RWPE2 (cell line): ENCODE results near the gene HNRNPF.

Source experiments
- ATAC-seq: fragments of 200-7000 bp; cut with Tn5 transposase; 3 replicates; pipeline ENCODE4 v1.9.1; 2021; ENCODE audit warnings: low read depth
- DNase-seq: peaks from one replicate; pipeline ENCODE4 v3.0.0-alpha.2; 2020; ENCODE audit warnings: low spot score
- H3K27ac ChIP-seq: fragments of 450-650 bp; 2 replicates; pipeline ENCODE4 v1.5.1; 2017; ENCODE audit warnings: mild to moderate bottlenecking; ENCODE audit not compliant: poor library complexity, severe bottlenecking
- H3K27me3 ChIP-seq: fragments of 250-450 bp; sonication (Bioruptor Pico); 2 replicates; pipeline ENCODE4 v1.5.1; 2021; ENCODE audit warnings: mild to moderate bottlenecking, moderate library complexity; ENCODE audit not compliant: insufficient read depth, poor library complexity, severe bottlenecking
- H3K36me3 ChIP-seq: fragments of 250-450 bp; sonication (Bioruptor Pico); 2 replicates; pipeline ENCODE4 v1.5.1; 2020; ENCODE audit warnings: low read depth, mild to moderate bottlenecking, moderate library complexity
- H3K4me1 ChIP-seq: fragments of 250-450 bp; sonication (Bioruptor Pico); 2 replicates; pipeline ENCODE4 v1.5.1; 2021; ENCODE audit warnings: mild to moderate bottlenecking, moderate library complexity; ENCODE audit not compliant: insufficient read depth, poor library complexity, severe bottlenecking
- H3K4me3 ChIP-seq: fragments of 250-450 bp; sonication (Bioruptor Pico); 2 replicates; pipeline ENCODE4 v1.5.1; 2021; ENCODE audit warnings: mild to moderate bottlenecking, moderate library complexity; ENCODE audit not compliant: severe bottlenecking
- H3K9me3 ChIP-seq: fragments of 250-450 bp; sonication (Bioruptor Pico); 2 replicates; pipeline ENCODE4 v1.5.1; 2021; ENCODE audit warnings: mild to moderate bottlenecking, moderate library complexity; ENCODE audit not compliant: severe bottlenecking
- CTCF ChIP-seq: fragments of 450-650 bp; IDR thresholded peaks from one replicate; pipeline ENCODE4 v1.5.1; 2017; ENCODE audit warnings: mild to moderate bottlenecking, moderate library complexity; ENCODE audit not compliant: poor library complexity, severe bottlenecking

HNRNPF gene

GRCh38 chr10:43376828-43377423 lies 32.1 kb downstream of the HNRNPF start:
- ATAC-seq = no peak

GRCh38 chr10:43376046-43376635 lies 32.8 kb downstream of the HNRNPF start:
- H3K4me3 ChIP-seq = no peak overlapping the region
- no peaks in the 10 kb centered on the region for H3K4me1 ChIP-seq
- no peak for TF ChIP-seq CTCF
- no peaks in the 10 kb centered on the region for H3K9me3 ChIP-seq
- no peaks in the 10 kb centered on the region for H3K36me3 ChIP-seq
- no peaks in the 10 kb centered on the region for H3K27me3 ChIP-seq
- ATAC-seq (no peak), DNase-seq (no peak)
- H3K27ac ChIP-seq = no peak overlapping the region

More at GRCh38 chr10:43376828-43377423, 32.1 kb downstream of the HNRNPF start:
- Histone ChIP-seq H3K27ac (no peak overlapping the region), H3K36me3 (no peaks in the 10 kb centered on the region), H3K4me1 (no peaks in the 10 kb centered on the region), H3K27me3 (no peaks in the 10 kb centered on the region), H3K4me3 (no peak overlapping the region), H3K9me3 (no peaks in the 10 kb centered on the region)
- TF ChIP-seq CTCF = no peak
- no peak for DNase-seq

- Histone ChIP-seq H3K9me3 (no peaks in the 10 kb centered on the region), H3K27me3 (no peaks in the 10 kb centered on the region), H3K36me3 (no peaks in the 10 kb centered on the region), H3K4me3 (no peak overlapping the region), H3K4me1 (no peaks in the 10 kb centered on the region), H3K27ac (no peak overlapping the region)
- no peak for ATAC-seq
- no peak for TF ChIP-seq CTCF
- no peak for DNase-seq
Observed at GRCh38 chr10:43375401-43376020, 33.5 kb downstream of the HNRNPF start.

GRCh38 chr10:43374194-43374593 lies 34.8 kb downstream of the HNRNPF start:
- TF ChIP-seq CTCF = no peak
- Histone ChIP-seq H3K27ac (no peak overlapping the region), H3K27me3 (no peaks in the 10 kb centered on the region), H3K36me3 (no peaks in the 10 kb centered on the region), H3K9me3 (no peaks in the 10 kb centered on the region), H3K4me3 (no peak overlapping the region), H3K4me1 (no peaks in the 10 kb centered on the region)
- ATAC-seq = no peak
- no peak for DNase-seq

- no peaks in the 10 kb centered on the region for H3K4me1 ChIP-seq
- DNase-seq = no peak
Observed at GRCh38 chr10:43373461-43373860, 35.5 kb downstream of the HNRNPF start.

More at GRCh38 chr10:43373461-43373860, 35.5 kb downstream of the HNRNPF start:
- Histone ChIP-seq H3K9me3 (no peaks in the 10 kb centered on the region), H3K36me3 (no peaks in the 10 kb centered on the region), H3K27ac (no peak overlapping the region), H3K4me3 (no peak overlapping the region), H3K27me3 (no peaks in the 10 kb centered on the region)
- TF ChIP-seq CTCF = no peak
- ATAC-seq = no peak
